ENCODE data around the gene RANBP17.
"Not testable (repeated sequence)": the region's sequence is repeated elsewhere in the genome, so short reads cannot be mapped to it uniquely, and the experiment has no call there.

Gene RANBP17

DNA sequence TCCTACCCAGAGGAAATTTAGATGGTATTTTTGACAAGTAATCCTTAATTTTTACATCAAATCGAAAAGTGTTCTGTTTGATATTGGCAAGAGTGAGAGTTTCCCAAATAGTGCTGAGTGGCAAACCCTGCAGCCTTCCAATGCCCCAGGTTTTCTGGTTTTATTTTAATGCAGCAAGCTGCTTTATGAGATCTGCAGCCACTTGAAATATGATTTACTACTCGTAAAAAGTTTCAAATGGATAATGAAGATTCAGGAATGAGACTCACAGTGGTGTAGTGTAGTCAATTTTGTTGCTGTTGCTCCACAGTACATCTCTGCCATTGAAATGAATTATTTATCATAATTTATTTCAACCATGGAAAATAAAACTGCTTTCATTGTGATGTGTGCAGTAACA, 423.6 kb downstream of the RANBP17 start:
- TF ChIP-seq CTCF (IDR thresholded peaks at IDR 0.05; ENCODE audit: low read depth, low read length, missing control alignments), result no peak
- in situ Hi-C loops (cut with HindIII; ENCODE audit: low sequenced_read_pairs), result no loop called here
- DNase-seq (ENCODE audit: low read depth), result no peak

GRCh38 chr5:171288066-171288465, 426.2 kb downstream of the RANBP17 start:
- no peak for TF ChIP-seq CTCF (IDR thresholded peaks at IDR 0.05; ENCODE audit: low read depth, low read length, missing control alignments)

More for the DNA sequence above, 423.6 kb downstream of the RANBP17 start:
- H3K4me3 ChIP-seq (ENCODE audit: low read depth, low read length), result no peak overlapping the region

DNA sequence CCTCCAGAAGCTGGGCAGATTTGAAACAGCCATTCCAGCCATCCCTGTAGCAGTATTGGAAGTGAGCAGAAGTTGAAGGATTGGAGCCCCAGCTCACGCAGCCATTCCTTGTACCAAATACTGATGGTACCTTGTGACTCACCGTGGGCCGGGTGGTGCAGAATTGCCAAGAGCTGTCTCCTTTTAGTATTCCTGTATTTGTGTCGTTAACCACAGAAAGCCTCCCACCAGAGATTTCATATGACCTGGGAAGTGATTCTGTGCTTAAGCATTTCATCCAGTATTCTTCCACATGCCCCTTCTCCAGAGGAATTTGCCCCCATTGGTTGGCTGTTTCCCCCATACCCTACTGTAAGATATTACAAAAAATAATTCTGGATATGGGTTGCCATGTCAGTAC, 429.6 kb downstream of the RANBP17 start:
- H3K4me3 ChIP-seq (ENCODE audit: low read depth, low read length), result no peak overlapping the region
- in situ Hi-C loops (cut with HindIII; ENCODE audit: low sequenced_read_pairs), result no loop called here
- no peak for DNase-seq (ENCODE audit: low read depth)
- no peak for TF ChIP-seq CTCF (IDR thresholded peaks at IDR 0.05; ENCODE audit: low read depth, low read length, missing control alignments)

More at GRCh38 chr5:171288066-171288465, 426.2 kb downstream of the RANBP17 start:
- no peak overlapping the region for H3K4me3 ChIP-seq (ENCODE audit: low read depth, low read length)
- no peak for DNase-seq (ENCODE audit: low read depth)
- in situ Hi-C loops (cut with HindIII; ENCODE audit: low sequenced_read_pairs), result no loop called here

DNA sequence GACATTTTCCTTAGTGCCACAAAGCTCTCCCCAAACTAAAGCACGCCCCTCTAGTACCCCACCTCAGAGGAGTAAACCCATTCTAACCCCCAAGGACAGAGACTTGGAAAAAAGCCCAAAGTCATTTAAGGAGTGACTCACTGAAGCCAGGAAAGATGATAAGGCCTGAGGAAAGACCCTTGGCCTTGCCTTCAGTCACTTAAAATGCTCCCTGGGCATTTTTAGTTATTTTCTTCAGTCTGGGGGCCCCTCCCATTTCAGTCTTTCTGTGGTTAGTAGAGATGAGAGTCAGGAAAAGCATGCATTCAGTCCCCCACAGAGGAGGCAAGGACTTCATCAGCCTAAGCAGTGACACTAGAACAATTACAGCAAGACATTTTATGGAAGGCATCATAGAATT, 433.5 kb downstream of the RANBP17 start:
- DNase-seq (ENCODE audit: low read depth), result no peak
- TF ChIP-seq CTCF (IDR thresholded peaks at IDR 0.05; ENCODE audit: low read depth, low read length, missing control alignments), result no peak
- H3K4me3 ChIP-seq (ENCODE audit: low read depth, low read length), result no peak overlapping the region
- in situ Hi-C loops (cut with HindIII; ENCODE audit: low sequenced_read_pairs), result no loop called here

- no peak for TF ChIP-seq CTCF (IDR thresholded peaks at IDR 0.05; ENCODE audit: low read depth, low read length, missing control alignments)
These were observed 434.0 kb downstream of the RANBP17 start for GRCh38 chr5:171295801-171296200.

DNA sequence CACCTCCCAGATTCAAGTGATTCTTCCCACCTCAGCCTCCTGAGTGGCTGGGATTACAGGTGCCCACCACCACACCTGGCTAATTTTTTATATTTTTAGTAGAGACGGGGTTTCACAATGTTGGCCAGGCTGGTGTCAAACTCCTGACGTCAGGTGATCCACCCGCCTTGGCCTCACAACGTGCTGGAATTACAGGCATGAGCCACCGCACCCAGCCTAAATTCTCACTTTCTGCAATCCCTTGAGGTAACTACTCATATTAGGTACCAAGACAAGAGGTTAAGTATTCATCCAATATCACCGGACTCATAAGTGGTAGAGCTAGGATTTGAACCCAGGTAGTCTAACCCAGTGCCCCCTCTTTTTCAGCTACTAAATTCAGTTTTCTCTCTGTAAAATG, 436.1 kb downstream of the RANBP17 start:
- in situ Hi-C loops (cut with HindIII; ENCODE audit: low sequenced_read_pairs); DNase-seq (ENCODE audit: low read depth); H3K4me3 ChIP-seq (ENCODE audit: low read depth, low read length): not testable (repeated sequence)

More at GRCh38 chr5:171295801-171296200, 434.0 kb downstream of the RANBP17 start:
- in situ Hi-C loops (cut with HindIII; ENCODE audit: low sequenced_read_pairs), result no loop called here
- no peak for DNase-seq (ENCODE audit: low read depth)
- no peak overlapping the region for H3K4me3 ChIP-seq (ENCODE audit: low read depth, low read length)

GRCh38 chr5:171299228-171299627, 437.4 kb downstream of the RANBP17 start:
- H3K4me3 ChIP-seq (ENCODE audit: low read depth, low read length), result no peak overlapping the region
- in situ Hi-C loops (cut with HindIII; ENCODE audit: low sequenced_read_pairs), result no loop called here
- TF ChIP-seq CTCF (IDR thresholded peaks at IDR 0.05; ENCODE audit: low read depth, low read length, missing control alignments), result no peak
- no peak for DNase-seq (ENCODE audit: low read depth)

Measured in astrocyte of the cerebellum (primary cell).